ENCODE measurements around the gene GCAT. TPM values are rescaled to one million over a fixed set of nuclear protein-coding genes. Genes with fewer than 3 reads are reported as not detected.
A peak's percentile ranks its signal among the peaks of the same experiment; 100 is the strongest.

Gene GCAT
- total RNA-seq (2012; rRNA removed) (25.6 and 32.3 TPM in 2 replicates), polyA plus RNA-seq (2012; rRNA removed) (20.6 and 26.2 TPM in 2 replicates), Bru-seq, nascent RNA (percentile 43 among the genes with signal in this experiment), BruChase-seq, experiment 1, labeled RNA remaining after a 6-hour chase (percentile 47 among the genes with signal in this experiment), BruChase-seq, experiment 2, labeled RNA remaining after a 2-hour chase (percentile 39 among the genes with signal in this experiment)
- polyA plus RNA-seq (2012; cell fraction: cytosol; rRNA removed) = 18.9 and 29.8 TPM in 2 replicates
- polyA plus RNA-seq (2012; cell fraction: nucleus; rRNA removed; ENCODE audit: low replicate concordance) = 15.8 and 38.2 TPM in 2 replicates
- long read RNA-seq, transcript GCAT-201 (9 exons, 1,497 nt) = major isoform, 27 of 48 reads
- long read RNA-seq, partial matches to known transcripts = 5 of 48 reads
- long read RNA-seq, other reads (novel, unspliced or antisense) = 15 of 48 reads

- Histone ChIP-seq H2BK15ac (ENCODE audit: low read depth, low read length) (no peak within 1 kb of the TSS), H3K9me3 (ENCODE audit: control insufficient read depth, insufficient read depth, low read length) (no peaks in the 10 kb centered on the region), H4K20me1 (ENCODE audit: insufficient read depth, low read length) (peaks cover 8% of the 10 kb centered on the region; the same call in 1 of the 2 replicates), H3K27me3 (ENCODE audit: control insufficient read depth, insufficient read depth, low read length) (no peaks in the 10 kb centered on the region), H2AFZ (replicated peaks; ENCODE audit: low read length, poor library complexity) (peak within 1 kb of the TSS; percentile 93), H3K36me3 (ENCODE audit: control insufficient read depth, insufficient read depth, low read length) (no peaks in the 10 kb centered on the region), H3K9ac (ENCODE audit: low read depth, low read length) (peak within 1 kb of the TSS; percentile 59), H3K4ac (ENCODE audit: low read depth, low read length) (peak within 1 kb of the TSS; percentile 41), H3K4me1 (ENCODE audit: control insufficient read depth, insufficient read depth, low read length) (peaks cover 12% of the 10 kb centered on the region), H4K8ac (ENCODE audit: low read depth in 2 of 2, low read length in 2 of 2) (peak within 1 kb of the TSS; percentile 9 to 15; a peak in 1 of 4 replicates), H3K27ac (ENCODE audit: insufficient read depth, low read length) (peak within 1 kb of the TSS; percentile 42), H2BK20ac (ENCODE audit: low read depth, low read length) (no peak within 1 kb of the TSS), H2BK120ac (ENCODE audit: low read depth, low read length) (no peak within 1 kb of the TSS), H3K56ac (ENCODE audit: extremely low read depth, insufficient read depth, low read length) (no peak within 1 kb of the TSS; the same call in 1 of the 2 replicates), H2AK9ac (replicated peaks; ENCODE audit: low read depth, low read length, poor library complexity) (peak within 1 kb of the TSS; percentile 73), H4K91ac (ENCODE audit: insufficient read depth, low read depth, low read length) (no peak within 1 kb of the TSS; the same call in 1 of the 2 replicates), H3K4me3 (ENCODE audit: insufficient read depth, low read depth, low read length) (peak within 1 kb of the TSS; percentile 77), H3K14ac (replicated peaks; ENCODE audit: low read depth, low read length) (peak within 1 kb of the TSS; percentile 62; the same call in 1 of the 2 replicates), H3K23ac (ENCODE audit: low read depth, low read length) (peak within 1 kb of the TSS; percentile 93), H3K4me2 (ENCODE audit: low read depth, low read length) (peak within 1 kb of the TSS; percentile 91), H2BK5ac (ENCODE audit: low read depth, low read length, poor library complexity, severe bottlenecking) (peak within 1 kb of the TSS; percentile 4), H3K9me1 (ENCODE audit: insufficient read depth, low read length) (peaks cover 5% of the 10 kb centered on the region; the same call in 1 of the 2 replicates), H2AK5ac (ENCODE audit: low read depth, low read length) (peak within 1 kb of the TSS; percentile 22; the same call in 1 of the 2 replicates), H4K5ac (ENCODE audit: low read depth, low read length) (no peak within 1 kb of the TSS), H3K18ac (ENCODE audit: low read depth, low read length) (no peak within 1 kb of the TSS), H3K79me1 (ENCODE audit: low read depth in 1 of 2, low read length in 2 of 2) (peaks cover 11 to 44% of the 10 kb centered on the region in 2 experiments; a peak in 3 of 4 replicates)
- 2% methylated on average over 28 of the region's 73 CpGs; no CpG with 5 or more reads in 1 of the 2 experiments for WGBS, 2 experiments (ENCODE audit: extremely low coverage in 2 of 2, insufficient read length in 1 of 2)
- intact Hi-C loops (cut with micrococcal nuclease) (loop anchor here (5.0 kb wide), 1 partner anchor 35 kb away; the partner anchor contains the start of gene ANKRD54), dilution Hi-C loops (cut with HindIII; ENCODE audit: low sequenced_read_pairs, unreplicated experiment) (no loop called here), in situ Hi-C loops (cut with MboI; ENCODE audit: low sequenced_read_pairs) (no loop called here)
- ChIA-PET CTCF (interaction anchor here (1.0 to 3.2 kb wide), 3 partner anchors 10 to 165 kb away, joined by 3 to 10 read pairs (median 3); no protein-coding TSS in a partner anchor), POLR2A (ENCODE audit: unreplicated experiment) (interaction anchor here (0.6 kb wide), 1 partner anchor 55 kb away, joined by 5 read pairs; no protein-coding TSS in a partner anchor)
- BruUV-seq (replicated peaks) = no TSS peak
- peak; percentile 95 for DNase-seq
- peak; percentile 89 for ATAC-seq (ENCODE audit: low read depth)
- TF ChIP-seq CTCF (conservative IDR thresholded peaks at IDR 0.05; ENCODE audit: low read depth, low read length) (no peak), FOS (IDR thresholded peaks at IDR 0.05; ENCODE audit: low read depth, low read length) (no peak), ELK1 (IDR thresholded peaks at IDR 0.05; ENCODE audit: borderline replicate concordance, low read depth, low read length) (no peak), POLR2A (IDR thresholded peaks at IDR 0.05; ENCODE audit: low read depth, low read length) (peak; percentile 80), MAFK (IDR thresholded peaks at IDR 0.05; ENCODE audit: low read depth, low read length) (no peak), CEBPB (IDR thresholded peaks at IDR 0.05; ENCODE audit: low read depth, low read length) (no peak), CHD1 (IDR thresholded peaks at IDR 0.05; ENCODE audit: low read depth, low read length) (no peak), SMC3 (IDR thresholded peaks at IDR 0.05; ENCODE audit: low read depth, low read length) (no peak), MAZ (IDR thresholded peaks at IDR 0.05; ENCODE audit: borderline replicate concordance, low read depth, low read length) (no peak; the same call in 1 of the 2 replicates), NFE2L2 (IDR thresholded peaks at IDR 0.05; ENCODE audit: low read depth, low read length) (no peak)
These were observed at the start of gene GCAT for GRCh38 chr22:37807410-37808293. GCAT (plus strand) TSS chr22:37807934; CDS start chr22:37807968, 34 bp downstream.

Measured in IMR-90 (cell line).